Measurements from ENCODE around the gene SELENBP1. TPM values are rescaled to one million over a fixed set of nuclear protein-coding genes. Genes with fewer than 3 reads are reported as not detected.

SELENBP1 gene
- total RNA-seq: 8.1 and 10.2 TPM in 2 replicates
- long read RNA-seq, transcript SELENBP1-201 (12 exons, 1,752 nt): major isoform, 24 of 30 reads
- long read RNA-seq, partial matches to known transcripts: 1 of 30 reads
- long read RNA-seq, other reads (novel, unspliced or antisense): 2 of 30 reads

DNA sequence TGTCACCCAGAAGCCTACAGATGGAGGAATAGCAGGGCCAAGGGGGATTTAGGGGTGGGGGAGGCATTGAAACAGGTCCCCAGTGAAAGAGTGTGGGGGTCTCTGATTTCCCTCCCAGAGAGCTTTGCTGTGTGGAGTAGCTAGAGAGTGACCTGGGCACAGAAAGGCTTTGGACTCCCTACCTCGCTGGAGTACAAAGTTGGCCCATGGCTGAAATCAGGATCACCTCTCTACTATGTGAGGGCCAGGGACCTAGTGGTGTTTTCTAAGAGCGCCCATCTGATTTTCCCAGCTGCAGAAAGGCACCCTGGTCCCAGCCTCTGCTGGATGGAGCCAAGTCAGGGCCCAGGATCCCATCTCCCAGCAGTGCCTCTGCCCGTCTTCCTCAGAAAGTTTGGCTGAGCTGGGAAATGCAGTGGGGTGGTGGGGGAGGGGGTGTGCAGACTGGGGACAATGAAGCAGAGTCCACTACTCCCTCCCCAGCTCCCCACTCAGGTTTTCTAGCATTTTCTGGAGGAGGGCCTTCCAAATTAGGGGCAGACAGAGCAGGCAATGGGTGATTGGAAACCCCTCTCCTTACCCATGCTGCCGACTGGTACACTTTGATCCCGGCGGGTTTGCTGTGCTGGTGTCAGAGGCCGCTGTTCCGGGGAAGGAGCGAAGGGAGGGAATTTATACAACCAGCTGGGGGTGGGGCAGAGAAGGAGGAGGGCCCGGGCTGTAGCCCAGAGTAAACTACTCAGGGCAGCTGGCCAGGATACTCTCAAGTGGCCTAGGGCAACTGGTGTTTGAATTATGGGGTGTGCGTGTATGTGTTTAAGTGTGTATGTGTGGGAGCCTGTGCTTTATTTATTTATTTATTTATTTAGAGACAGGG, at the start of gene SELENBP1:
TSS of gene SELENBP1 (minus strand) at position 648 of the 877 bp plus-strand sequence. CDS start at position 584, 64 bp downstream.
- peak within 1 kb of the TSS; percentile 87 for H3K27ac Mint-ChIP-seq (ENCODE audit: unreplicated experiment)
- H3K27me3 Mint-ChIP-seq (ENCODE audit: unreplicated experiment): peaks cover 5% of the 10 kb centered on the region
- peak within 1 kb of the TSS; percentile 53 for H3K4me3 Mint-ChIP-seq (ENCODE audit: unreplicated experiment)
- H3K9me3 Mint-ChIP-seq (ENCODE audit: unreplicated experiment): no peaks in the 10 kb centered on the region
- DNase-seq (ENCODE audit: extremely low spot score, unreplicated experiment): no peak
- TF ChIP-seq, protein P1, sequence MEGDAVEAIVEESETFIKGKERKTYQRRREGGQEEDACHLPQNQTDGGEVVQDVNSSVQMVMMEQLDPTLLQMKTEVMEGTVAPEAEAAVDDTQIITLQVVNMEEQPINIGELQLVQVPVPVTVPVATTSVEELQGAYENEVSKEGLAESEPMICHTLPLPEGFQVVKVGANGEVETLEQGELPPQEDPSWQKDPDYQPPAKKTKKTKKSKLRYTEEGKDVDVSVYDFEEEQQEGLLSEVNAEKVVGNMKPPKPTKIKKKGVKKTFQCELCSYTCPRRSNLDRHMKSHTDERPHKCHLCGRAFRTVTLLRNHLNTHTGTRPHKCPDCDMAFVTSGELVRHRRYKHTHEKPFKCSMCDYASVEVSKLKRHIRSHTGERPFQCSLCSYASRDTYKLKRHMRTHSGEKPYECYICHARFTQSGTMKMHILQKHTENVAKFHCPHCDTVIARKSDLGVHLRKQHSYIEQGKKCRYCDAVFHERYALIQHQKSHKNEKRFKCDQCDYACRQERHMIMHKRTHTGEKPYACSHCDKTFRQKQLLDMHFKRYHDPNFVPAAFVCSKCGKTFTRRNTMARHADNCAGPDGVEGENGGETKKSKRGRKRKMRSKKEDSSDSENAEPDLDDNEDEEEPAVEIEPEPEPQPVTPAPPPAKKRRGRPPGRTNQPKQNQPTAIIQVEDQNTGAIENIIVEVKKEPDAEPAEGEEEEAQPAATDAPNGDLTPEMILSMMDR (IDR thresholded peaks at IDR 0.05): no peak
- peaks cover 34% of the 10 kb centered on the region for H3K4me1 Mint-ChIP-seq (ENCODE audit: unreplicated experiment)
- no peaks in the 10 kb centered on the region for H3K36me3 Mint-ChIP-seq (ENCODE audit: unreplicated experiment)

DNA sequence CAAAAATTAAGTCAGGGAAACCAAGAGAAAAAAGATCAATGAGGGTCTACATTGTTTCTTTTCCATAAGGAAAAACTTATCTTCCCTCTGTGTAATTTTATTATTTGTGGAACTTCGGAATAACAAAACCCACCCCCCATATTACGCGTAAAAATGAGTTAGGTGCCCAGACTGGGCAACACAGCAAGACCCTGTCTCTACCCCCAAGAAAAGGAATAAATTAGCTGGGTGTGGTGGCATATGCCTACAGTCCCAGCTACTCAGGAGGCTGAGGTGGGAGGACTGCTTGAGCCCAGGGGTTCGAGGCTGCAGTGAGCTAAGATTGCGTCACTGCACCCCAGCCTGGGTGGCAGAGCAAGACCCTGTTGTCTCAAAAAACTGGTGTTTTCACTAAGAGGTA, 47.3 kb upstream of the SELENBP1 start:
- Mint-ChIP-seq H3K27ac (ENCODE audit: unreplicated experiment) (no peak overlapping the region), H3K9me3 (ENCODE audit: unreplicated experiment) (no peaks in the 10 kb centered on the region), H3K36me3 (ENCODE audit: unreplicated experiment) (peaks cover 54% of the 10 kb centered on the region), H3K4me3 (ENCODE audit: unreplicated experiment) (no peak overlapping the region), H3K4me1 (ENCODE audit: unreplicated experiment) (no peaks in the 10 kb centered on the region), H3K27me3 (ENCODE audit: unreplicated experiment) (no peaks in the 10 kb centered on the region)
- DNase-seq (ENCODE audit: extremely low spot score, unreplicated experiment): no peak
- TF ChIP-seq, protein P1 (IDR thresholded peaks at IDR 0.05): no peak

DNA sequence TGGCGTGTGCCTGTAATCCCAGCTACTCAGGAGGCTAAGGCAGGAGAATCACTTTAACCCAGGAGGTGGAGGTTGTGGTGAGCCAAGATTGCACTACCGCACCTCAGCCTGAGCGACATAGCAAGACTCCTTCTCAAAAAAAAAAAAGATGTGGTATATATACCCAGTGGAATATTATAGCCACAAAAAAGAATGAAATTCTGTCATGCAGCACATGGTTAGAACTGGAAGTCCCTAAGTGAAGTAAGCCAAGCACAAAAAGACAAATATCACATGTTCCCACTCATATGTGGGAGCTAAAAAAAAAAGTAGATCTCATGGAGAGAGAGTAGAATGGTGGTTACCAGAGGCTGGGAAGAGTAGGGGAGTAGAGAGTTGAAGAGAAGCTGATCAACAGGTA, 45.6 kb upstream of the SELENBP1 start:
- Mint-ChIP-seq H3K27ac (ENCODE audit: unreplicated experiment) (no peak overlapping the region), H3K9me3 (ENCODE audit: unreplicated experiment) (no peaks in the 10 kb centered on the region), H3K36me3 (ENCODE audit: unreplicated experiment) (peaks cover 48% of the 10 kb centered on the region), H3K4me3 (ENCODE audit: unreplicated experiment) (no peak overlapping the region), H3K27me3 (ENCODE audit: unreplicated experiment) (no peaks in the 10 kb centered on the region), H3K4me1 (ENCODE audit: unreplicated experiment) (no peaks in the 10 kb centered on the region)
- TF ChIP-seq, protein P1 (IDR thresholded peaks at IDR 0.05): no peak
- DNase-seq (ENCODE audit: extremely low spot score, unreplicated experiment): no peak

DNA sequence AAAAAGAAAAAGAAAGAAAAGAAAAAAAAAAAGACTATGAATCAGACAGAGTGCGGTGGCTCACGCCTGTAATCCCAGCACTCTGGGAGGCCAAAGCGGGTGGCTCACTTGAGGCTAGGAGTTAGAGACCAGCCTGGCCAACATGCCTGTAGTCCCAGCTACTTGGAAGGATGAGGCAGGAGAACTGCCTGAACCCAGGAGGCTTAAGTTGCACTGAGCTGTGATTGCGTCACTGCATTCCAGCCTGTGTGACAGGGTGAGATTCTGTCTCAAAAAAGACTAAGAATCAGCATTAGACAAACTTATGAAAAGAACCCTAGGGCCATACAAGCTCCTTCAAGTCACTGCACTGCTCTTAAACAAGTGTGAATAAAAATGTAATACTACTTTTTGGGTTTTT, 43.7 kb upstream of the SELENBP1 start:
- DNase-seq (ENCODE audit: extremely low spot score, unreplicated experiment): no peak
- Mint-ChIP-seq H3K9me3 (ENCODE audit: unreplicated experiment) (no peaks in the 10 kb centered on the region), H3K27me3 (ENCODE audit: unreplicated experiment) (no peaks in the 10 kb centered on the region), H3K4me1 (ENCODE audit: unreplicated experiment) (no peaks in the 10 kb centered on the region), H3K36me3 (ENCODE audit: unreplicated experiment) (peaks cover 43% of the 10 kb centered on the region), H3K4me3 (ENCODE audit: unreplicated experiment) (no peak overlapping the region), H3K27ac (ENCODE audit: unreplicated experiment) (no peak overlapping the region)
- TF ChIP-seq, protein P1 (IDR thresholded peaks at IDR 0.05): no peak

DNA sequence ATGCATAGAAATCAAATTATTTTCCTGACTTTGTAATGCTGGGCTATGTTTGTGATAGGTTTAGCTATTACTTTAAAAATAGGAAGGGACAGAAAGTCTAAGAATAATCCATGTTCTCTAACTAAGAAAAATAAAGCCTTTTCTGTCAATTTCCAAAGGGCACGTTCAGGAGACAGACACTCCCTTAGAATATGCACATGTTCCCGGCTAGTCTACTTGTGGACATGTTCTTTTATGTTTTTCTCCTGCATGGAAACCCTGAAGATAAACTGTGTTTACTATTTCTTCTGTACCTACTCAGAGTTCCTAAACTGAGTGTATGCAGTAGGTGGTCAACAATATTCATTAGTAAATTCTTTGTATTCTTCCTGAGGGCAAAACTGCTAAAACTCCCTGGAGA, 39.4 kb upstream of the SELENBP1 start:
- H3K4me3 Mint-ChIP-seq (ENCODE audit: unreplicated experiment): no peak overlapping the region
- TF ChIP-seq, protein P1 (IDR thresholded peaks at IDR 0.05): no peak
- H3K9me3 Mint-ChIP-seq (ENCODE audit: unreplicated experiment): no peaks in the 10 kb centered on the region
- H3K27ac Mint-ChIP-seq (ENCODE audit: unreplicated experiment): no peak overlapping the region
- no peak for DNase-seq (ENCODE audit: extremely low spot score, unreplicated experiment)
- H3K4me1 Mint-ChIP-seq (ENCODE audit: unreplicated experiment): no peaks in the 10 kb centered on the region
- H3K27me3 Mint-ChIP-seq (ENCODE audit: unreplicated experiment): no peaks in the 10 kb centered on the region
- peaks cover 60% of the 10 kb centered on the region for H3K36me3 Mint-ChIP-seq (ENCODE audit: unreplicated experiment)

All from osteocyte (in vitro differentiated cells).